ENCODE measurements around the gene POLR1B.

POLR1B gene

DNA sequence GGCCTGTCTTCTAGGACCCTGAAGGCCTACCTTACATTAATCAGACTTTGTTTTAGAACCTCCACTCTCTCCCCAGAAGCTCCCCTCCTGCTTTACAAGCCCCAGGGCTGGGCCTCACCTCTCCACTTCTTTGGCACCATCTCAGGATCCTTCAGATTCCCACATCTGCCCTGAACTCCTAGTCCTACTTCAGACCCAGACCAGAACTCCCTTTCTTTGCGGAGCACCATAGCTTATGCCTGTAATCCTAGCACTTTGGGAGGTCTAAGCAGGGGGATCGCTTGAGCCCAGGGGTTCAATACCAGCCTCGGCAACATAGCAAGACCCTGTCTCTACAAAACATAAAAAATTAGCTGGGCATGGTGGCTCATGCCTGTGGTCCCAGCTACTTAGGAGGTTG is 43.1 kb downstream of the POLR1B start:
- TF ChIP-seq, protein P1, sequence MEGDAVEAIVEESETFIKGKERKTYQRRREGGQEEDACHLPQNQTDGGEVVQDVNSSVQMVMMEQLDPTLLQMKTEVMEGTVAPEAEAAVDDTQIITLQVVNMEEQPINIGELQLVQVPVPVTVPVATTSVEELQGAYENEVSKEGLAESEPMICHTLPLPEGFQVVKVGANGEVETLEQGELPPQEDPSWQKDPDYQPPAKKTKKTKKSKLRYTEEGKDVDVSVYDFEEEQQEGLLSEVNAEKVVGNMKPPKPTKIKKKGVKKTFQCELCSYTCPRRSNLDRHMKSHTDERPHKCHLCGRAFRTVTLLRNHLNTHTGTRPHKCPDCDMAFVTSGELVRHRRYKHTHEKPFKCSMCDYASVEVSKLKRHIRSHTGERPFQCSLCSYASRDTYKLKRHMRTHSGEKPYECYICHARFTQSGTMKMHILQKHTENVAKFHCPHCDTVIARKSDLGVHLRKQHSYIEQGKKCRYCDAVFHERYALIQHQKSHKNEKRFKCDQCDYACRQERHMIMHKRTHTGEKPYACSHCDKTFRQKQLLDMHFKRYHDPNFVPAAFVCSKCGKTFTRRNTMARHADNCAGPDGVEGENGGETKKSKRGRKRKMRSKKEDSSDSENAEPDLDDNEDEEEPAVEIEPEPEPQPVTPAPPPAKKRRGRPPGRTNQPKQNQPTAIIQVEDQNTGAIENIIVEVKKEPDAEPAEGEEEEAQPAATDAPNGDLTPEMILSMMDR (conservative IDR thresholded peaks at IDR 0.05; ENCODE audit: low read length) = no peak
- TF ChIP-seq EZH2phosphoT487 (IDR thresholded peaks at IDR 0.05; ENCODE audit: borderline replicate concordance) = no peak
- no peaks in the 10 kb centered on the region for H4K20me1 ChIP-seq (ENCODE audit: insufficient read depth, low read length, poor library complexity, severe bottlenecking)
- H3F3A ChIP-seq (ENCODE audit: low read depth) = no peaks in the 10 kb centered on the region
- no peak overlapping the region for H2AFZ ChIP-seq (ENCODE audit: low read length)
- no peaks in the 10 kb centered on the region for H3K36me3 ChIP-seq (ENCODE audit: insufficient read depth, low read length)
- H3K4me1 ChIP-seq (ENCODE audit: insufficient read depth, low read length, poor library complexity, severe bottlenecking) = no peaks in the 10 kb centered on the region
- H3K4me2 ChIP-seq (ENCODE audit: low read depth, low read length, poor library complexity, severe bottlenecking) = no peak overlapping the region
- H3K4me3 ChIP-seq (ENCODE audit: low read length, poor library complexity, severe bottlenecking) = no peak overlapping the region
- H3K9ac ChIP-seq (ENCODE audit: low read depth, low read length, poor library complexity, severe bottlenecking) = no peak overlapping the region
- no peaks in the 10 kb centered on the region for H3K79me2 ChIP-seq (ENCODE audit: insufficient read depth, low read length)
- no peaks in the 10 kb centered on the region for H3K9me3 ChIP-seq (ENCODE audit: insufficient read depth, low read depth, low read length)
- H3K27me3 ChIP-seq (ENCODE audit: insufficient read depth, low read length, poor library complexity, severe bottlenecking) = no peaks in the 10 kb centered on the region
- no peaks in the 10 kb centered on the region for H3K9me2 ChIP-seq (replicated peaks; ENCODE audit: low read depth, low read length)

DNA sequence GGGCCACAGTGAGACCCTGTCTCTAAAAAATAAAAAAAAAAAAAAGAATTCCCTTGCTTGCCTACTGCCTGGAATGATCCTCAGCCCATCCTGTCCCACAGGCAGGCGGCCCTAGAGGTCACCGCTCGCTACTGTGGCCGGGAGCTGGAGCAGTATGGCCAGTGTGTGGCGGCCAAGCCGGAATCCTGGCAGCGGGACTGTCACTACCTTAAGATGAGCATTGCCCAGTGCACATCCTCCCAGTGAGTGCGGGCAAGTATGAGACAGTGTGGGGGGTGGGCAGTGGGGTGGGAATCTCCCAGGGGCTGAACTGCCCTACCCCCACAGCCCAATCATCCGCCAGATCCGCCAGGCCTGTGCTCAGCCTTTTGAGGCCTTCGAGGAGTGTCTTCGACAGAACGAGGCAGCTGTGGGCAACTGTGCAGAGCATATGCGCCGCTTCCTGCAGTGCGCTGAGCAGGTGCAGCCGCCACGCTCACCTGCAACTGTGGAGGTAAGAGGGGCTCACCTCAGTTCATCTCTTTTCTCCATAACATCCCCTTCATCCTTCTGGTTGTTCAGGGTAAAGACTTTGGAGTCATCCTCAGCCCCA is 43.7 kb downstream of the POLR1B start:
- Histone ChIP-seq H3K4me3 (ENCODE audit: low read length, poor library complexity, severe bottlenecking) (no peak overlapping the region), H3K9ac (ENCODE audit: low read depth, low read length, poor library complexity, severe bottlenecking) (no peak overlapping the region), H3K79me2 (ENCODE audit: insufficient read depth, low read length) (no peaks in the 10 kb centered on the region), H4K20me1 (ENCODE audit: insufficient read depth, low read length, poor library complexity, severe bottlenecking) (no peaks in the 10 kb centered on the region), H3K36me3 (ENCODE audit: insufficient read depth, low read length) (no peaks in the 10 kb centered on the region), H3K4me2 (ENCODE audit: low read depth, low read length, poor library complexity, severe bottlenecking) (no peak overlapping the region), H3K4me1 (ENCODE audit: insufficient read depth, low read length, poor library complexity, severe bottlenecking) (no peaks in the 10 kb centered on the region), H3K27me3 (ENCODE audit: insufficient read depth, low read length, poor library complexity, severe bottlenecking) (no peaks in the 10 kb centered on the region), H3K9me3 (ENCODE audit: insufficient read depth, low read depth, low read length) (no peaks in the 10 kb centered on the region), H3K9me2 (replicated peaks; ENCODE audit: low read depth, low read length) (no peaks in the 10 kb centered on the region), H3F3A (ENCODE audit: low read depth) (no peaks in the 10 kb centered on the region), H2AFZ (ENCODE audit: low read length) (no peak overlapping the region)
- TF ChIP-seq, protein P1 (conservative IDR thresholded peaks at IDR 0.05; ENCODE audit: low read length) = no peak
- no peak for TF ChIP-seq EZH2phosphoT487 (IDR thresholded peaks at IDR 0.05; ENCODE audit: borderline replicate concordance)

DNA sequence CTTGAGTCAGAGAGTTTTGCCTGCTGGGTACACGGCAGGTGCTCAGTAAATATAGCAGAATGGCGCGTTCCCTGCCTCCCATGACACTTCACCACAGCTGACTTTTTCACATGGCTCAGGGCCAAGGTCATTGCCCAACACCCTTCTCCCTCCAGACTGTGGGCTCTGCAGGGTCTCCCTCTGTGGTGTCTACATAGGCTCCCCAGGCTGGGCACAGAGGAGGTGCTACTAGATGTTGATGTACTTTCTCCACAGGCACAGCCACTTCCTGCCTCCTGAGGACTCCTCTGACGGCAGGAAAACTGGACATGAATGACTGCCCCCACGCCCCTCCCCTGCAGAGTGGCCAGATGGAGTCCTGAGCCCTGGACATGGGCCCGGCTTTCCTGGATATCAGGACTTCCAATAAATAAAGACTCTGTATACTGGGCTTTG is 46.4 kb downstream of the POLR1B start:
- H3K9ac ChIP-seq (ENCODE audit: low read depth, low read length, poor library complexity, severe bottlenecking) = no peak overlapping the region
- no peaks in the 10 kb centered on the region for H3F3A ChIP-seq (ENCODE audit: low read depth)
- H2AFZ ChIP-seq (ENCODE audit: low read length) = no peak overlapping the region
- no peak for TF ChIP-seq EZH2phosphoT487 (IDR thresholded peaks at IDR 0.05; ENCODE audit: borderline replicate concordance)
- TF ChIP-seq, protein P1 (conservative IDR thresholded peaks at IDR 0.05; ENCODE audit: low read length) = no peak
- no peak overlapping the region for H3K4me2 ChIP-seq (ENCODE audit: low read depth, low read length, poor library complexity, severe bottlenecking)
- H3K4me3 ChIP-seq (ENCODE audit: low read length, poor library complexity, severe bottlenecking) = no peak overlapping the region
- no peaks in the 10 kb centered on the region for H3K79me2 ChIP-seq (ENCODE audit: insufficient read depth, low read length)
- H3K9me2 ChIP-seq (replicated peaks; ENCODE audit: low read depth, low read length) = no peaks in the 10 kb centered on the region
- H3K27me3 ChIP-seq (ENCODE audit: insufficient read depth, low read length, poor library complexity, severe bottlenecking) = no peaks in the 10 kb centered on the region
- H3K36me3 ChIP-seq (ENCODE audit: insufficient read depth, low read length) = no peaks in the 10 kb centered on the region
- H3K9me3 ChIP-seq (ENCODE audit: insufficient read depth, low read depth, low read length) = no peaks in the 10 kb centered on the region
- no peaks in the 10 kb centered on the region for H4K20me1 ChIP-seq (ENCODE audit: insufficient read depth, low read length, poor library complexity, severe bottlenecking)
- no peaks in the 10 kb centered on the region for H3K4me1 ChIP-seq (ENCODE audit: insufficient read depth, low read length, poor library complexity, severe bottlenecking)

Measured in Loucy (cell line).